GM12878 (cell line): ENCODE measurements around the gene TRABD2A. TPM values are rescaled to one million over a fixed set of nuclear protein-coding genes. Genes with fewer than 3 reads are reported as not detected.

Source experiments
- ATAC-seq: fragments of 200-7000 bp; cut with Tn5 transposase; 3 replicates; pipeline ENCODE4 v1.9.1; 2020; ENCODE audit warnings: mild to moderate bottlenecking, moderate library complexity
- BruUV-seq: library from RNA; stranded (reverse); fragments of 400-500 nt; replicated peaks from 2 replicates; lab custom pipeline; 2021; lab: Mats Ljungman, UMichigan
- CTCF ChIA-PET: fragments of 300-600 bp; sonication (Branson Sonifier 250); formaldehyde crosslinking; extraction: SDS; loops from one replicate; lab custom pipeline; 2021; ENCODE audit warnings: inconsistent platforms; lab: Yijun Ruan, JAX
- POLR2A ChIA-PET: fragments of 350-600 bp; formaldehyde crosslinking; extraction: SDS; loops from one replicate; lab custom pipeline; 2021; ENCODE audit warnings: inconsistent platforms; lab: Charles Lee
- RAD21 ChIA-PET: fragments of 300-600 bp; sonication (Branson Sonifier 250); formaldehyde crosslinking; loops from one replicate; lab custom pipeline; 2023; ENCODE audit warnings: antibody characterized with exemption; ENCODE audit not compliant: unreplicated experiment; lab: Charles Lee
- SMC1A ChIA-PET: fragments of 300-600 bp; sonication (Branson Sonifier 250); formaldehyde crosslinking; loops from one replicate; lab custom pipeline; 2023; ENCODE audit not compliant: unreplicated experiment, uncharacterized antibody; lab: Charles Lee
- DNase-seq: peaks from one replicate; pipeline ENCODE4 v3.0.0-alpha.2; 2011; ENCODE audit warnings: low read depth, low spot score
- FAIRE-seq: peaks from 3 replicates; lab custom pipeline; 2011; peaks lifted over from hg19 to GRCh38; lab: Jason Lieb, UNC
- H2AFZ ChIP-seq: 2 replicates; pipeline ENCODE4 v1.6.0; 2011; ENCODE audit warnings: low read depth, low read length, control low read depth; ENCODE audit not compliant: control insufficient read depth
- H3K27ac ChIP-seq: 2 replicates; pipeline ENCODE4 v1.5.1; 2011; ENCODE audit warnings: control low read depth; ENCODE audit not compliant: control insufficient read depth, insufficient read depth
- H3K27me3 ChIP-seq, 2 experiments: replicated peaks in 1 of 2; 2 replicates each; pipeline versions ENCODE4 v1.6.0 to v1.6.1; 2011; ENCODE audit warnings: low read length in 1 of 2; ENCODE audit not compliant: control insufficient read depth in 2 of 2, insufficient read depth in 2 of 2
- H3K36me3 ChIP-seq, 2 experiments: 2 replicates each; pipeline ENCODE4 v1.5.1; 2011; ENCODE audit warnings: low read length in 1 of 2; ENCODE audit not compliant: control insufficient read depth in 2 of 2, insufficient read depth in 2 of 2
- H3K4me1 ChIP-seq: 2 replicates; pipeline ENCODE4 v1.6.1; 2011; ENCODE audit warnings: mild to moderate bottlenecking, low read length, moderate library complexity, mixed read lengths; ENCODE audit not compliant: control insufficient read depth, insufficient read depth
- H3K4me2 ChIP-seq: 2 replicates; pipeline ENCODE4 v1.6.0; 2011; ENCODE audit warnings: control low read depth; ENCODE audit not compliant: control insufficient read depth, insufficient read depth
- H3K4me3 ChIP-seq: fragments of 200-600 bp; sonication (generic); 2 replicates; pipeline ENCODE4 v1.5.1; 2016
- H3K79me2 ChIP-seq: 2 replicates; pipeline ENCODE4 v1.6.0; 2011; ENCODE audit warnings: low read length; ENCODE audit not compliant: control insufficient read depth, insufficient read depth
- H3K9ac ChIP-seq: 2 replicates; pipeline ENCODE4 v1.8.0; 2011; ENCODE audit warnings: low read length, control low read depth, mixed read lengths; ENCODE audit not compliant: control insufficient read depth, insufficient read depth
- H3K9me3 ChIP-seq: replicated peaks from 3 replicates; pipeline ENCODE4 v1.5.1; 2011; ENCODE audit warnings: mild to moderate bottlenecking, low read length; ENCODE audit not compliant: control insufficient read depth, insufficient read depth
- H4K20me1 ChIP-seq: 2 replicates; pipeline ENCODE4 v1.6.0; 2011; ENCODE audit not compliant: control insufficient read depth, insufficient read depth
- ETV6 ChIP-seq, 2 experiments: fragments of 450-650 bp in 1 of 2; IDR thresholded peaks in 1 of 2; conservative IDR thresholded peaks in 1 of 2; 2 replicates each; pipeline ENCODE4 v1.6.1; 2014; ENCODE audit warnings: antibody characterized with exemption in 1 of 2, borderline replicate concordance in 1 of 2, low read depth in 1 of 2, mild to moderate bottlenecking in 1 of 2, moderate library complexity in 1 of 2
- JUNB ChIP-seq: IDR thresholded peaks from 2 replicates; pipeline ENCODE4 v1.6.1; 2016; ENCODE audit warnings: antibody characterized with exemption, mild to moderate bottlenecking
- KDM1A ChIP-seq: fragments of 200-600 bp; sonication (generic); IDR thresholded peaks from 2 replicates; pipeline ENCODE4 v1.6.1; 2016; ENCODE audit warnings: borderline replicate concordance
- RAD21 ChIP-seq: IDR thresholded peaks from 2 replicates; pipeline ENCODE4 v1.6.1; 2011; ENCODE audit warnings: mild to moderate bottlenecking, low read depth, low read length, moderate library complexity; ENCODE audit not compliant: insufficient read depth
- SMC3 ChIP-seq: IDR thresholded peaks from 2 replicates; pipeline ENCODE4 v1.6.1; 2011; ENCODE audit warnings: low read length, improper control_type of control experiment, borderline replicate concordance
- SREBF1 ChIP-seq: IDR thresholded peaks from 2 replicates; pipeline ENCODE4 v1.6.1; 2012; ENCODE audit warnings: mild to moderate bottlenecking, low read length
- WGBS: methylation state at CpG from one replicate; pipeline ENCODE4 v1.1.6; 2016; ENCODE audit warnings: low lambda C conversion rate; ENCODE audit not compliant: insufficient replicate concordance, insufficient coverage; ENCODE audit errors: missing lambda C conversion rate; 5-methylcytosine and 5-hydroxymethylcytosine counted together
- in situ Hi-C: fragments of 300-500 bp; cut with MboI; formaldehyde crosslinking; loops from 9 replicates; pipeline ENCODE4 v1.14.3; 2018; ENCODE audit warnings: mixed read lengths
- intact Hi-C: fragments of 100-400 bp; cut with micrococcal nuclease; formaldehyde crosslinking; loops from one replicate; pipeline ENCODE4 v1.14.2; 2022; ENCODE audit not compliant: unreplicated experiment
- polyA plus RNA-seq, 11 experiments: library from polyadenylated mRNA; depleted of rRNA in 4 of 11; unstranded in 6 of 11; stranded (reverse) in 5 of 11; fragments of >200 nt; fragmentation: Nextera tagmentation in 4 of 11; fragmentation: Illumina TruSeq in 1 of 11; extraction: Ambion mirVana in 4 of 11; extraction: Trizol in 1 of 11; gene quantifications; 1 replicate in 1 of 11; 2 replicates in 10 of 11; pipeline versions ENCODE4 v1.2.1 to v1.2.3, GENCODE V29; 2011 to 2016; ENCODE audit warnings: inconsistent platforms in 2 of 11, missing spikeins in 2 of 11, low read depth in 1 of 11
- total RNA-seq, 4 experiments: library from RNA; depleted of rRNA in 3 of 4; stranded (reverse); fragments of >200 nt in 3 of 4; fragmentation: Illumina TruSeq in 1 of 4; extraction: Trizol in 1 of 4; gene quantifications; 2 replicates each; pipeline versions ENCODE4 v1.2.1 to v1.2.3, GENCODE V29; 2013 to 2021
- TF ChIP-seq, protein P1 (sequence below), 3 experiments: IDR thresholded peaks in 2 of 3; conservative IDR thresholded peaks in 1 of 3; 2 replicates each; pipeline ENCODE4 v1.5.1; 2011; ENCODE audit warnings: low read depth in 3 of 3, low read length in 3 of 3, mild to moderate bottlenecking in 3 of 3, control low read depth in 2 of 3, moderate library complexity in 2 of 3, inconsistent platforms in 1 of 3, mixed read lengths in 1 of 3; ENCODE audit not compliant: control insufficient read depth in 2 of 3, insufficient read depth in 1 of 3; ENCODE audit errors: extremely low read depth in 1 of 3
- TF ChIP-seq, protein P2 (sequence below): fragments of 450-650 bp; IDR thresholded peaks from 2 replicates; pipeline ENCODE4 v1.6.1; 2017; ENCODE audit warnings: mild to moderate bottlenecking, moderate library complexity

TRABD2A gene
- total and polyA plus RNA-seq, 10 of the 15 experiments (the other 5 are each of a cell fraction or from before 2014, with no cell fraction given), result 1.4 to 7.6 (median 4.1) TPM

DNA sequence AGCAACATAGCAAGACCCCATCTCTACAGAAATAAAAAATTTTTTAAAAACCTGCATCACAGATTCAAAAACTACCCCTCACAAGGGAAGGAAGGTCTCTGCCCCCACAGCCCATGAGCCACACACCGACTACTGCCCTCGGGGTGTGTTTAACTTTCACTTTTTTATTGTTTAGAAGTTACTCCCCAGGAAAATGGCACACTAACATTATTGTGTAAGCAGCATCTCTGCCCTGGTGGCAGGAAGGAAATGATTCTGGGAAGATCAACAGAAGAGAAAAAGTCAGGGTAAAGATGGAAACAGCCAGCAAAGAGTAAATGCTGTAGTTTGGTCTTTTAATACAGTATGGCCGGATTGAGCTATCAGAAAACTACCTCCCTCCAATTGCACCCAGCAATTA lies 21.9 kb downstream of the TRABD2A start (continued):
- TF ChIP-seq, protein P1, sequence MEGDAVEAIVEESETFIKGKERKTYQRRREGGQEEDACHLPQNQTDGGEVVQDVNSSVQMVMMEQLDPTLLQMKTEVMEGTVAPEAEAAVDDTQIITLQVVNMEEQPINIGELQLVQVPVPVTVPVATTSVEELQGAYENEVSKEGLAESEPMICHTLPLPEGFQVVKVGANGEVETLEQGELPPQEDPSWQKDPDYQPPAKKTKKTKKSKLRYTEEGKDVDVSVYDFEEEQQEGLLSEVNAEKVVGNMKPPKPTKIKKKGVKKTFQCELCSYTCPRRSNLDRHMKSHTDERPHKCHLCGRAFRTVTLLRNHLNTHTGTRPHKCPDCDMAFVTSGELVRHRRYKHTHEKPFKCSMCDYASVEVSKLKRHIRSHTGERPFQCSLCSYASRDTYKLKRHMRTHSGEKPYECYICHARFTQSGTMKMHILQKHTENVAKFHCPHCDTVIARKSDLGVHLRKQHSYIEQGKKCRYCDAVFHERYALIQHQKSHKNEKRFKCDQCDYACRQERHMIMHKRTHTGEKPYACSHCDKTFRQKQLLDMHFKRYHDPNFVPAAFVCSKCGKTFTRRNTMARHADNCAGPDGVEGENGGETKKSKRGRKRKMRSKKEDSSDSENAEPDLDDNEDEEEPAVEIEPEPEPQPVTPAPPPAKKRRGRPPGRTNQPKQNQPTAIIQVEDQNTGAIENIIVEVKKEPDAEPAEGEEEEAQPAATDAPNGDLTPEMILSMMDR (IDR thresholded peaks at IDR 0.05 in 2 of 3, conservative IDR thresholded peaks at IDR 0.05 in 1 of 3; ENCODE audit: control insufficient read depth in 2 of 3, extremely low read depth in 1 of 3, insufficient read depth in 1 of 3, low read depth in 3 of 3, low read length in 3 of 3), result no peak
- TF ChIP-seq SREBF1, result no peak
- no peak for TF ChIP-seq JUNB

GRCh38 chr2:84858123-84858522 lies 22.8 kb downstream of the TRABD2A start:
- no peaks in the 10 kb centered on the region for H3K27me3 ChIP-seq
- no peaks in the 10 kb centered on the region; the same call in 2 of the 3 replicates for H3K9me3 ChIP-seq
- H3K4me1 ChIP-seq, result no peaks in the 10 kb centered on the region
- no peak overlapping the region for H3K27ac ChIP-seq
- no peak overlapping the region for H2AFZ ChIP-seq
- H3K9ac ChIP-seq, result no peak overlapping the region
- no peak overlapping the region for H3K4me2 ChIP-seq
- no TSS peak for BruUV-seq
- H3K4me3 ChIP-seq, result no peak overlapping the region
- ChIA-PET CTCF (interaction anchor here (0.6 to 6.5 kb wide), 20 partner anchors 9 to 374 kb away, joined by 3 to 41 read pairs (median 4); no protein-coding TSS in a partner anchor), POLR2A (interaction anchor here (0.5 kb wide), 1 partner anchor 12 kb away, joined by 6 read pairs; no protein-coding TSS in a partner anchor), RAD21 (interaction anchor here (0.9 to 2.6 kb wide), 4 partner anchors 13 to 117 kb away, joined by 3 to 13 read pairs (median 6); partner anchors contain the start of gene TRABD2A), SMC1A (interaction anchor here (0.7 to 2.4 kb wide), 17 partner anchors 12 to 399 kb away, joined by 3 to 15 read pairs (median 3); partner anchors contain the start of gene SUCLG1)
- in situ Hi-C loops, result no loop called here
- no peak for FAIRE-seq
- WGBS, result 46% methylated on average over 3 of the region's 3 CpGs
- ATAC-seq, result peak; percentile 37; the same call in 2 of the 3 replicates
- intact Hi-C loops, result no loop called here
- H3K36me3 ChIP-seq, result no peaks in the 10 kb centered on the region
- DNase-seq, result no peak
- no peaks in the 10 kb centered on the region for H3K79me2 ChIP-seq
- no peaks in the 10 kb centered on the region for H4K20me1 ChIP-seq
- TF ChIP-seq RAD21, result peak; percentile 49
- no peak for TF ChIP-seq KDM1A
- no peak for TF ChIP-seq ETV6 (conservative IDR thresholded peaks at IDR 0.05 in 1 of 2, IDR thresholded peaks at IDR 0.05 in 1 of 2; ENCODE audit: borderline replicate concordance in 1 of 2, low read depth in 1 of 2)
- TF ChIP-seq, protein P2, sequence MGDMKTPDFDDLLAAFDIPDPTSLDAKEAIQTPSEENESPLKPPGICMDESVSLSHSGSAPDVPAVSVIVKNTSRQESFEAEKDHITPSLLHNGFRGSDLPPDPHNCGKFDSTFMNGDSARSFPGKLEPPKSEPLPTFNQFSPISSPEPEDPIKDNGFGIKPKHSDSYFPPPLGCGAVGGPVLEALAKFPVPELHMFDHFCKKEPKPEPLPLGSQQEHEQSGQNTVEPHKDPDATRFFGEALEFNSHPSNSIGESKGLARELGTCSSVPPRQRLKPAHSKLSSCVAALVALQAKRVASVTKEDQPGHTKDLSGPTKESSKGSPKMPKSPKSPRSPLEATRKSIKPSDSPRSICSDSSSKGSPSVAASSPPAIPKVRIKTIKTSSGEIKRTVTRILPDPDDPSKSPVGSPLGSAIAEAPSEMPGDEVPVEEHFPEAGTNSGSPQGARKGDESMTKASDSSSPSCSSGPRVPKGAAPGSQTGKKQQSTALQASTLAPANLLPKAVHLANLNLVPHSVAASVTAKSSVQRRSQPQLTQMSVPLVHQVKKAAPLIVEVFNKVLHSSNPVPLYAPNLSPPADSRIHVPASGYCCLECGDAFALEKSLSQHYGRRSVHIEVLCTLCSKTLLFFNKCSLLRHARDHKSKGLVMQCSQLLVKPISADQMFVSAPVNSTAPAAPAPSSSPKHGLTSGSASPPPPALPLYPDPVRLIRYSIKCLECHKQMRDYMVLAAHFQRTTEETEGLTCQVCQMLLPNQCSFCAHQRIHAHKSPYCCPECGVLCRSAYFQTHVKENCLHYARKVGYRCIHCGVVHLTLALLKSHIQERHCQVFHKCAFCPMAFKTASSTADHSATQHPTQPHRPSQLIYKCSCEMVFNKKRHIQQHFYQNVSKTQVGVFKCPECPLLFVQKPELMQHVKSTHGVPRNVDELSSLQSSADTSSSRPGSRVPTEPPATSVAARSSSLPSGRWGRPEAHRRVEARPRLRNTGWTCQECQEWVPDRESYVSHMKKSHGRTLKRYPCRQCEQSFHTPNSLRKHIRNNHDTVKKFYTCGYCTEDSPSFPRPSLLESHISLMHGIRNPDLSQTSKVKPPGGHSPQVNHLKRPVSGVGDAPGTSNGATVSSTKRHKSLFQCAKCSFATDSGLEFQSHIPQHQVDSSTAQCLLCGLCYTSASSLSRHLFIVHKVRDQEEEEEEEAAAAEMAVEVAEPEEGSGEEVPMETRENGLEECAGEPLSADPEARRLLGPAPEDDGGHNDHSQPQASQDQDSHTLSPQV, result no peak
- TF ChIP-seq, protein P1 (IDR thresholded peaks at IDR 0.05 in 2 of 3, conservative IDR thresholded peaks at IDR 0.05 in 1 of 3; ENCODE audit: control insufficient read depth in 2 of 3, extremely low read depth in 1 of 3, insufficient read depth in 1 of 3, low read depth in 3 of 3, low read length in 3 of 3), result peak; percentile 26 to 32 (median 30); a peak in 4 of 6 replicates
- peak; percentile 42; the same call in 1 of the 2 replicates for TF ChIP-seq SMC3
- TF ChIP-seq, all 136 proteins: peak for 3
